ENCODE results near the gene SUGP2. TPM values are rescaled to one million over a fixed set of nuclear protein-coding genes. Genes with fewer than 3 reads are reported as not detected.

The SUGP2 gene
- 45.8 TPM for polyA plus RNA-seq (2013, experiment 1 of 2)
- polyA plus RNA-seq (2013, experiment 2 of 2), result 43.4 TPM

- peak within 1 kb of the TSS; percentile 75 to 99 for H3K4ac ChIP-seq (ENCODE audit: low read depth in 1 of 2, low read length in 2 of 2)
- no peaks in the 10 kb centered on the region for H3K27me3 ChIP-seq (ENCODE audit: control insufficient read depth in 1 of 2, insufficient read depth in 1 of 2, low read length in 2 of 2)
- DNase-seq, result peak; percentile 85
- H3K9me3 ChIP-seq (ENCODE audit: control insufficient read depth, low read length), result no peaks in the 10 kb centered on the region
- H2BK15ac ChIP-seq (ENCODE audit: low read depth, poor library complexity, severe bottlenecking), result peak within 1 kb of the TSS; percentile 93
- H3K14ac ChIP-seq (ENCODE audit: low read length in 2 of 2), result peak within 1 kb of the TSS; percentile 86 to 97
- H3K4me3 ChIP-seq (ENCODE audit: insufficient read depth in 1 of 2, low read depth in 1 of 2, low read length in 2 of 2), result peak within 1 kb of the TSS; percentile 87 to 92
- H2AFZ ChIP-seq (ENCODE audit: low read depth, low read length), result peak within 1 kb of the TSS; percentile 88
- peaks cover 22 to 35% of the 10 kb centered on the region in 2 experiments for H3K36me3 ChIP-seq (ENCODE audit: control insufficient read depth in 1 of 2, insufficient read depth in 2 of 2, low read depth in 1 of 2, low read length in 2 of 2)
- H3K18ac ChIP-seq (ENCODE audit: low read depth in 1 of 2, low read length in 2 of 2), result peak within 1 kb of the TSS; percentile 89 to 94
- H4K91ac ChIP-seq (ENCODE audit: low read length), result peak within 1 kb of the TSS; percentile 97
- peaks cover 11% of the 10 kb centered on the region for H3K4me1 ChIP-seq (ENCODE audit: control insufficient read depth, insufficient read depth, low read depth, low read length)
- H3K27ac ChIP-seq (ENCODE audit: low read length, poor library complexity, severe bottlenecking), result peak within 1 kb of the TSS; percentile 99
- H2BK12ac ChIP-seq (ENCODE audit: low read length in 2 of 2), result peak within 1 kb of the TSS in 1 of 2 experiments; percentile 92
- H2BK5ac ChIP-seq (ENCODE audit: low read depth, low read length, poor library complexity, severe bottlenecking), result peak within 1 kb of the TSS; percentile 98
- under 1% methylated on average over 83 of the region's 94 CpGs for WGBS
- peak within 1 kb of the TSS; percentile 95 for H3K9ac ChIP-seq (ENCODE audit: low read length)
- H3K4me2 ChIP-seq (ENCODE audit: low read length, poor library complexity, severe bottlenecking), result peak within 1 kb of the TSS; percentile 94
- H3K23ac ChIP-seq (ENCODE audit: low read length in 2 of 2), result peak within 1 kb of the TSS in 1 of 2 experiments; percentile 91
- peak within 1 kb of the TSS; percentile 84 for H2BK120ac ChIP-seq (ENCODE audit: low read depth, low read length)
- peak within 1 kb of the TSS; percentile 100 for H4K8ac ChIP-seq (ENCODE audit: low read length)
- peaks cover 28% of the 10 kb centered on the region for H3K79me1 ChIP-seq (replicated peaks; ENCODE audit: low read length, poor library complexity, severe bottlenecking)
- H2AK5ac ChIP-seq (ENCODE audit: low read length, severe bottlenecking), result no peak within 1 kb of the TSS
These were observed at the start of gene SUGP2, which contains the start of gene ARMC6 for GRCh38 chr19:19033426-19034203. Gene SUGP2, minus strand, starts transcription at chr19:19033517. Its CDS starts 2,446 bp downstream, at chr19:19031071. Gene ARMC6, plus strand, starts transcription at chr19:19033603. Its CDS starts 607 bp downstream, at chr19:19034210.

DNA sequence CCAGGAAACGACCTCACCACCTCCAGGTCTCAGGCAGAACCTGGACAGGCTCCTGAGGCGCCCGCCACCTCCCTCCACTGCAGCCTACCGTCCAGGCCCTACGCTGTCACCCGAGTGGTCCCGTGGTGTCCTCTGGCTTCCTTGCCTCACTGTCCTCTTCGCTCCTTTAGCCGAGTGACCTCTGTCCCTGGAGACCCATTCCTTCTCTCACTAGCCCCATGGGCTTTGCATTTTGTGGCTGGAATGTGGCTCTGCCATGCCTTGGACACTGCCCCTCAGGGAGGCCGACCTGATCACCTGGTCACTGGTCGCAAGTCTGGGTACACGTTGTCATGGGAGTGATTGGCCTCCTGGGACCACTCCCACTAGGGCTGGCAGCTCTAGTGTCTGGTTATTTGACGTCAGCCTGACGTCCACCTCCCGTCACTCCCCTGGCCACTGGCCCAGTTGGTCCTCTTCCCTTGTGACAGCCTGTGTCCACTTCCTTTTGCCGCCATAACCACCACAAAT lies 48.4 kb upstream of the SUGP2 start:
- Histone ChIP-seq H2AFZ (ENCODE audit: low read depth, low read length) (no peak overlapping the region), H3K9me3 (ENCODE audit: control insufficient read depth, low read length) (no peaks in the 10 kb centered on the region), H3K18ac (ENCODE audit: low read depth in 1 of 2, low read length in 2 of 2) (no peak overlapping the region), H3K4me1 (ENCODE audit: control insufficient read depth, insufficient read depth, low read depth, low read length) (no peaks in the 10 kb centered on the region), H3K36me3 (ENCODE audit: control insufficient read depth in 1 of 2, insufficient read depth in 2 of 2, low read depth in 1 of 2, low read length in 2 of 2) (peaks cover 0 to 22% of the 10 kb centered on the region in 2 experiments), H4K91ac (ENCODE audit: low read length) (no peak overlapping the region), H3K4me2 (ENCODE audit: low read length, poor library complexity, severe bottlenecking) (no peak overlapping the region), H2BK15ac (ENCODE audit: low read depth, poor library complexity, severe bottlenecking) (no peak overlapping the region), H3K14ac (ENCODE audit: low read length in 2 of 2) (no peak overlapping the region), H2AK5ac (ENCODE audit: low read length, severe bottlenecking) (no peak overlapping the region), H3K9ac (ENCODE audit: low read length) (no peak overlapping the region), H3K79me1 (replicated peaks; ENCODE audit: low read length, poor library complexity, severe bottlenecking) (peaks cover 18% of the 10 kb centered on the region), H3K27ac (ENCODE audit: low read length, poor library complexity, severe bottlenecking) (no peak overlapping the region), H2BK5ac (ENCODE audit: low read depth, low read length, poor library complexity, severe bottlenecking) (no peak overlapping the region), H4K8ac (ENCODE audit: low read length) (no peak overlapping the region), H3K4me3 (ENCODE audit: insufficient read depth in 1 of 2, low read depth in 1 of 2, low read length in 2 of 2) (peak overlapping the region in 1 of 2 experiments; percentile 31), H3K27me3 (ENCODE audit: control insufficient read depth in 1 of 2, insufficient read depth in 1 of 2, low read length in 2 of 2) (no peaks in the 10 kb centered on the region), H2BK12ac (ENCODE audit: low read length in 2 of 2) (no peak overlapping the region), H3K4ac (ENCODE audit: low read depth in 1 of 2, low read length in 2 of 2) (no peak overlapping the region), H3K23ac (ENCODE audit: low read length in 2 of 2) (no peak overlapping the region), H2BK120ac (ENCODE audit: low read depth, low read length) (no peak overlapping the region)
- no peak for DNase-seq
- WGBS, result 87% methylated on average over 15 of the region's 16 CpGs

- no peak overlapping the region for H3K4me2 ChIP-seq (ENCODE audit: low read length, poor library complexity, severe bottlenecking)
- H3K27ac ChIP-seq (ENCODE audit: low read length, poor library complexity, severe bottlenecking), result no peak overlapping the region
- H2AFZ ChIP-seq (ENCODE audit: low read depth, low read length), result no peak overlapping the region
- peaks cover 0 to 16% of the 10 kb centered on the region in 2 experiments for H3K36me3 ChIP-seq (ENCODE audit: control insufficient read depth in 1 of 2, insufficient read depth in 2 of 2, low read depth in 1 of 2, low read length in 2 of 2)
- no peak overlapping the region for H3K18ac ChIP-seq (ENCODE audit: low read depth in 1 of 2, low read length in 2 of 2)
- no peak for DNase-seq
- no peak overlapping the region for H3K4ac ChIP-seq (ENCODE audit: low read depth in 1 of 2, low read length in 2 of 2)
- 100% methylated on average over 1 of the region's 1 CpG for WGBS
- no peak overlapping the region for H2BK5ac ChIP-seq (ENCODE audit: low read depth, low read length, poor library complexity, severe bottlenecking)
- H3K4me1 ChIP-seq (ENCODE audit: control insufficient read depth, insufficient read depth, low read depth, low read length), result no peaks in the 10 kb centered on the region
- no peak overlapping the region for H3K4me3 ChIP-seq (ENCODE audit: insufficient read depth in 1 of 2, low read depth in 1 of 2, low read length in 2 of 2)
- no peak overlapping the region for H4K8ac ChIP-seq (ENCODE audit: low read length)
- no peak overlapping the region for H3K9ac ChIP-seq (ENCODE audit: low read length)
- H2BK15ac ChIP-seq (ENCODE audit: low read depth, poor library complexity, severe bottlenecking), result no peak overlapping the region
- H3K14ac ChIP-seq (ENCODE audit: low read length in 2 of 2), result no peak overlapping the region
- no peak overlapping the region for H3K23ac ChIP-seq (ENCODE audit: low read length in 2 of 2)
- no peaks in the 10 kb centered on the region for H3K9me3 ChIP-seq (ENCODE audit: control insufficient read depth, low read length)
- no peak overlapping the region for H4K91ac ChIP-seq (ENCODE audit: low read length)
- H3K27me3 ChIP-seq (ENCODE audit: control insufficient read depth in 1 of 2, insufficient read depth in 1 of 2, low read length in 2 of 2), result no peaks in the 10 kb centered on the region
- peaks cover 17% of the 10 kb centered on the region for H3K79me1 ChIP-seq (replicated peaks; ENCODE audit: low read length, poor library complexity, severe bottlenecking)
- H2BK12ac ChIP-seq (ENCODE audit: low read length in 2 of 2), result no peak overlapping the region
- no peak overlapping the region for H2AK5ac ChIP-seq (ENCODE audit: low read length, severe bottlenecking)
- no peak overlapping the region for H2BK120ac ChIP-seq (ENCODE audit: low read depth, low read length)
These were observed 46.3 kb upstream of the SUGP2 start for GRCh38 chr19:19079571-19079970.

- no peak overlapping the region for H2AFZ ChIP-seq (ENCODE audit: low read depth, low read length)
- peaks cover 0 to 12% of the 10 kb centered on the region in 2 experiments for H3K36me3 ChIP-seq (ENCODE audit: control insufficient read depth in 1 of 2, insufficient read depth in 2 of 2, low read depth in 1 of 2, low read length in 2 of 2)
- no peak overlapping the region for H4K91ac ChIP-seq (ENCODE audit: low read length)
- no peak overlapping the region for H2AK5ac ChIP-seq (ENCODE audit: low read length, severe bottlenecking)
- no peak overlapping the region for H3K4me2 ChIP-seq (ENCODE audit: low read length, poor library complexity, severe bottlenecking)
- no peak overlapping the region for H2BK15ac ChIP-seq (ENCODE audit: low read depth, poor library complexity, severe bottlenecking)
- H3K18ac ChIP-seq (ENCODE audit: low read depth in 1 of 2, low read length in 2 of 2), result no peak overlapping the region
- H4K8ac ChIP-seq (ENCODE audit: low read length), result no peak overlapping the region
- no peaks in the 10 kb centered on the region for H3K4me1 ChIP-seq (ENCODE audit: control insufficient read depth, insufficient read depth, low read depth, low read length)
- no peaks in the 10 kb centered on the region for H3K27me3 ChIP-seq (ENCODE audit: control insufficient read depth in 1 of 2, insufficient read depth in 1 of 2, low read length in 2 of 2)
- H2BK5ac ChIP-seq (ENCODE audit: low read depth, low read length, poor library complexity, severe bottlenecking), result no peak overlapping the region
- H3K4ac ChIP-seq (ENCODE audit: low read depth in 1 of 2, low read length in 2 of 2), result no peak overlapping the region
- WGBS, result 100% methylated on average over 3 of the region's 6 CpGs
- H3K9me3 ChIP-seq (ENCODE audit: control insufficient read depth, low read length), result no peaks in the 10 kb centered on the region
- DNase-seq, result no peak
- no peak overlapping the region for H2BK120ac ChIP-seq (ENCODE audit: low read depth, low read length)
- no peak overlapping the region for H3K27ac ChIP-seq (ENCODE audit: low read length, poor library complexity, severe bottlenecking)
- no peak overlapping the region for H3K14ac ChIP-seq (ENCODE audit: low read length in 2 of 2)
- H3K23ac ChIP-seq (ENCODE audit: low read length in 2 of 2), result no peak overlapping the region
- H3K79me1 ChIP-seq (replicated peaks; ENCODE audit: low read length, poor library complexity, severe bottlenecking), result peaks cover 17% of the 10 kb centered on the region
- H3K4me3 ChIP-seq (ENCODE audit: insufficient read depth in 1 of 2, low read depth in 1 of 2, low read length in 2 of 2), result no peak overlapping the region
- no peak overlapping the region for H3K9ac ChIP-seq (ENCODE audit: low read length)
- H2BK12ac ChIP-seq (ENCODE audit: low read length in 2 of 2), result no peak overlapping the region
These were observed 45.5 kb upstream of the SUGP2 start for GRCh38 chr19:19078801-19079200.

All from mesenchymal stem cell (in vitro differentiated cells and primary cell).